HG02798 (cell line): Measurements from ENCODE around the gene AKR1B1.
A peak's percentile ranks its signal among the peaks of the same experiment; 100 is the strongest.

ENCODE experiments used
- ATAC-seq: cut with Tn5 transposase; IDR thresholded peaks from one replicate; pipeline ENCODE4 v1.9.1; 2021; ENCODE audit warnings: mild to moderate bottlenecking; ENCODE audit not compliant: unreplicated experiment, poor library complexity

The AKR1B1 gene

GRCh38 chr7:134446923-134447322, 12.0 kb downstream of the AKR1B1 start:
- ATAC-seq: no peak

- no peak for ATAC-seq
These were observed 12.5 kb downstream of the AKR1B1 start for GRCh38 chr7:134446446-134446845.

- ATAC-seq: no peak
These were observed 14.0 kb downstream of the AKR1B1 start for GRCh38 chr7:134444961-134445315.

- no peak for ATAC-seq
These were observed 14.5 kb downstream of the AKR1B1 start for GRCh38 chr7:134444198-134444960.

GRCh38 chr7:134443396-134444070, 15.4 kb downstream of the AKR1B1 start:
- ATAC-seq: no peak

GRCh38 chr7:134442441-134443220, 16.3 kb downstream of the AKR1B1 start:
- ATAC-seq: no peak

- no peak for ATAC-seq
These were observed 17.6 kb downstream of the AKR1B1 start for GRCh38 chr7:134441264-134441663.

GRCh38 chr7:134440476-134440875, 18.4 kb downstream of the AKR1B1 start:
- no peak for ATAC-seq

GRCh38 chr7:134440067-134440466, 18.8 kb downstream of the AKR1B1 start:
- no peak for ATAC-seq

GRCh38 chr7:134438946-134439345, 20.0 kb downstream of the AKR1B1 start:
- ATAC-seq: no peak

- no peak for ATAC-seq
These were observed 23.6 kb downstream of the AKR1B1 start for GRCh38 chr7:134435161-134435920.

- ATAC-seq: no peak
These were observed 24.2 kb downstream of the AKR1B1 start for GRCh38 chr7:134434701-134435100.

GRCh38 chr7:134433430-134433829, 25.5 kb downstream of the AKR1B1 start:
- no peak for ATAC-seq

GRCh38 chr7:134432296-134433152, 26.4 kb downstream of the AKR1B1 start:
- peak; percentile 97 for ATAC-seq

GRCh38 chr7:134431815-134432214, 27.1 kb downstream of the AKR1B1 start:
- ATAC-seq: no peak

- no peak for ATAC-seq
These were observed 29.4 kb downstream of the AKR1B1 start for GRCh38 chr7:134429481-134429880.

- no peak for ATAC-seq
These were observed 30.0 kb downstream of the AKR1B1 start for GRCh38 chr7:134428942-134429341.

- no peak for ATAC-seq
These were observed 31.0 kb downstream of the AKR1B1 start for GRCh38 chr7:134427896-134428295.

GRCh38 chr7:134425777-134426176, 33.1 kb downstream of the AKR1B1 start:
- no peak for ATAC-seq

- no peak for ATAC-seq
These were observed 36.3 kb downstream of the AKR1B1 start for GRCh38 chr7:134422638-134423037.
